Keratinocyte (primary cell): ENCODE results near the gene SPATA2.

ENCODE experiments used
- EZH2 ChIP-seq: IDR thresholded peaks from one replicate; pipeline ENCODE4 v1.6.1; 2012; ENCODE audit warnings: inconsistent platforms, mild to moderate bottlenecking, low read length, moderate library complexity
- TF ChIP-seq, protein P1 (sequence below), 3 experiments: IDR thresholded peaks in 1 of 3; conservative IDR thresholded peaks in 1 of 3; optimal IDR thresholded peaks in 1 of 3; 2 replicates in 2 of 3; 3 replicates in 1 of 3; pipeline versions ENCODE3 to v1.5.1; 2011; ENCODE audit warnings: low read length in 3 of 3, mild to moderate bottlenecking in 3 of 3, moderate library complexity in 2 of 3, control low read depth in 1 of 3, inconsistent platforms in 1 of 3; ENCODE audit not compliant: insufficient read depth in 2 of 3; ENCODE audit errors: extremely low read depth in 1 of 3

DNA sequence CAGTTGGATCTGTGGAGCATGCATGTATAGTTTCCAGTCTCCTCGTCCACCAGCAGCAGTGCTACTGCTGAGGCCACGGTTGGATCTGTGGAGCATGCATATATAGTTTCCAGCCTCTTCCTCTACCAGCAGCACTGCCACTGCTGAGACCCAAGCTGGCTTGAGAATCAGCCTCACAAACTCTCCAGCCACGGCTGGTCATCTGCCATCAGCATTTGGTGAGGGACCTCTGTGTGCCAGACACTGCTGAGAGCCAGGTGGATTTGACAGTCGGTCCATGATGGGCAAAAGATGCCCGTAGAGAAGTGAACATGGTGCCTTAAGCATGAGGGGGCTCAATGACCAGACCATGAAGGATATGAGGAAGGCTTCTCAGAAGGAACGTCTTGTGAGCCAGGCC is 56.3 kb downstream of the SPATA2 start:
- TF ChIP-seq, protein P1, sequence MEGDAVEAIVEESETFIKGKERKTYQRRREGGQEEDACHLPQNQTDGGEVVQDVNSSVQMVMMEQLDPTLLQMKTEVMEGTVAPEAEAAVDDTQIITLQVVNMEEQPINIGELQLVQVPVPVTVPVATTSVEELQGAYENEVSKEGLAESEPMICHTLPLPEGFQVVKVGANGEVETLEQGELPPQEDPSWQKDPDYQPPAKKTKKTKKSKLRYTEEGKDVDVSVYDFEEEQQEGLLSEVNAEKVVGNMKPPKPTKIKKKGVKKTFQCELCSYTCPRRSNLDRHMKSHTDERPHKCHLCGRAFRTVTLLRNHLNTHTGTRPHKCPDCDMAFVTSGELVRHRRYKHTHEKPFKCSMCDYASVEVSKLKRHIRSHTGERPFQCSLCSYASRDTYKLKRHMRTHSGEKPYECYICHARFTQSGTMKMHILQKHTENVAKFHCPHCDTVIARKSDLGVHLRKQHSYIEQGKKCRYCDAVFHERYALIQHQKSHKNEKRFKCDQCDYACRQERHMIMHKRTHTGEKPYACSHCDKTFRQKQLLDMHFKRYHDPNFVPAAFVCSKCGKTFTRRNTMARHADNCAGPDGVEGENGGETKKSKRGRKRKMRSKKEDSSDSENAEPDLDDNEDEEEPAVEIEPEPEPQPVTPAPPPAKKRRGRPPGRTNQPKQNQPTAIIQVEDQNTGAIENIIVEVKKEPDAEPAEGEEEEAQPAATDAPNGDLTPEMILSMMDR (optimal IDR thresholded peaks at IDR 0.05 in 1 of 3, IDR thresholded peaks at IDR 0.05 in 1 of 3, conservative IDR thresholded peaks at IDR 0.05 in 1 of 3; ENCODE audit: extremely low read depth in 1 of 3, insufficient read depth in 2 of 3, low read length in 3 of 3), result no peak
- no peak for TF ChIP-seq EZH2
